ENCODE measurements around the gene STX4. TPM values are rescaled to one million over a fixed set of nuclear protein-coding genes. Genes with fewer than 3 reads are reported as not detected.

STX4 gene
- total and polyA plus RNA-seq, 2 donors from 2014 or later = 60.6 to 61.2 TPM

DNA sequence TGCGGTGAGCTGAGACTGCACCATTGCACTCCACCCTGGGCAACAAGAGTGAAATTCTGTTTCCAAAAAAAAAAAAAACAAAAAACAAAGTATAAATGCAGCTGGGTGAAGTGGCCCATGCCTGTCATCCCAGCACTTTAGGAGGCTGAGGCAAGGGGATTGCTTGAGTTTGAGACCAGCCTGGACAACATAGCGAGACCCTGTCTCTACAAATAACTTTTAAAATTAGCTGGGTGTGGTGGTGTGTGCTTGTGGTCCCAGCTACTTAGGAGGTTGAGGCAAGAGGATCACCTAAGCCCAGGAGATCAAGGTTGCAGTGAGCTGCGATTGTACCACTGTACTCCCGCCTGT, 10.1 kb upstream of the STX4 start:
- no peak overlapping the region for H3K4me3 ChIP-seq (ENCODE audit: low read length in 3 of 3)
- DNase-seq = no peak
- no peak overlapping the region for H3K27ac ChIP-seq (ENCODE audit: low read depth in 2 of 2, low read length in 2 of 2)
- no peaks in the 10 kb centered on the region for H3K4me1 ChIP-seq (ENCODE audit: control insufficient read depth in 2 of 3, insufficient read depth in 2 of 3, low read depth in 1 of 3, low read length in 3 of 3)
- no peaks in the 10 kb centered on the region for H3K36me3 ChIP-seq (ENCODE audit: control insufficient read depth in 2 of 3, insufficient read depth in 3 of 3, low read length in 3 of 3)
- TF ChIP-seq, protein P1, sequence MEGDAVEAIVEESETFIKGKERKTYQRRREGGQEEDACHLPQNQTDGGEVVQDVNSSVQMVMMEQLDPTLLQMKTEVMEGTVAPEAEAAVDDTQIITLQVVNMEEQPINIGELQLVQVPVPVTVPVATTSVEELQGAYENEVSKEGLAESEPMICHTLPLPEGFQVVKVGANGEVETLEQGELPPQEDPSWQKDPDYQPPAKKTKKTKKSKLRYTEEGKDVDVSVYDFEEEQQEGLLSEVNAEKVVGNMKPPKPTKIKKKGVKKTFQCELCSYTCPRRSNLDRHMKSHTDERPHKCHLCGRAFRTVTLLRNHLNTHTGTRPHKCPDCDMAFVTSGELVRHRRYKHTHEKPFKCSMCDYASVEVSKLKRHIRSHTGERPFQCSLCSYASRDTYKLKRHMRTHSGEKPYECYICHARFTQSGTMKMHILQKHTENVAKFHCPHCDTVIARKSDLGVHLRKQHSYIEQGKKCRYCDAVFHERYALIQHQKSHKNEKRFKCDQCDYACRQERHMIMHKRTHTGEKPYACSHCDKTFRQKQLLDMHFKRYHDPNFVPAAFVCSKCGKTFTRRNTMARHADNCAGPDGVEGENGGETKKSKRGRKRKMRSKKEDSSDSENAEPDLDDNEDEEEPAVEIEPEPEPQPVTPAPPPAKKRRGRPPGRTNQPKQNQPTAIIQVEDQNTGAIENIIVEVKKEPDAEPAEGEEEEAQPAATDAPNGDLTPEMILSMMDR (IDR thresholded peaks at IDR 0.05; ENCODE audit: borderline replicate concordance, extremely low read depth, insufficient read depth) = no peak
- H3K9me3 ChIP-seq (ENCODE audit: control insufficient read depth in 2 of 3, insufficient read depth in 1 of 3, low read length in 3 of 3) = no peaks in the 10 kb centered on the region
- no peak overlapping the region for H3K9ac ChIP-seq (ENCODE audit: low read length in 3 of 3)
- FAIRE-seq = no peak
- intact Hi-C loops (cut with DNase I) = no loop called here
- H3K27me3 ChIP-seq (ENCODE audit: control insufficient read depth, insufficient read depth, low read length) = no peaks in the 10 kb centered on the region

GRCh38 chr16:31023627-31024226, 9.6 kb upstream of the STX4 start:
- FAIRE-seq = no peak
- H3K36me3 ChIP-seq (ENCODE audit: control insufficient read depth in 2 of 3, insufficient read depth in 3 of 3, low read length in 3 of 3) = no peaks in the 10 kb centered on the region
- intact Hi-C loops (cut with DNase I) = no loop called here

DNA sequence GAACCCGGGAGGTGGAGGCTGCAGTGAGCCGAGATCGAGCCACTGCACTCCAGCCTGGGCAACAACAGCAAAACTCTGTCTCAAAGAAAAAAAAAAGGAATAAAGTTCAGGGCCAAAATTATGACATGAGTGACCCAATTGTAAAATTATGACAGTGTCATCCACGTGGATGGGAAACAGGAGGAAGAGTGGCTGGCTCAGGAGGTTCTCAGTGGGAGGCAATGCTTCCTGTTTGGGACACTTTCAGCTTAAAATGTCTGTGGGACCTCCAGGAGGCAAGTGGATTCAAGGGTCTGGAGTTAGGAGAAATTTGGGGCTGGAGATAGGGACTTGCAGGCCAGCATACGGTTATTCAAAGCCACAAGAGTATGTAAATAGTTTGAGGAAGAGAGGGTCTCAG, 8.0 kb upstream of the STX4 start:
- Histone ChIP-seq H3K9me3 (ENCODE audit: control insufficient read depth in 2 of 3, insufficient read depth in 1 of 3, low read length in 3 of 3) (no peaks in the 10 kb centered on the region), H3K27ac (ENCODE audit: low read depth in 2 of 2, low read length in 2 of 2) (no peak overlapping the region), H3K9ac (ENCODE audit: low read length in 3 of 3) (no peak overlapping the region), H3K27me3 (ENCODE audit: control insufficient read depth, insufficient read depth, low read length) (no peaks in the 10 kb centered on the region), H3K36me3 (ENCODE audit: control insufficient read depth in 2 of 3, insufficient read depth in 3 of 3, low read length in 3 of 3) (no peaks in the 10 kb centered on the region), H3K4me1 (ENCODE audit: control insufficient read depth in 2 of 3, insufficient read depth in 2 of 3, low read depth in 1 of 3, low read length in 3 of 3) (no peaks in the 10 kb centered on the region), H3K4me3 (ENCODE audit: low read length in 3 of 3) (no peak overlapping the region)
- DNase-seq (no peak), FAIRE-seq (no peak)
- TF ChIP-seq, protein P1 (IDR thresholded peaks at IDR 0.05; ENCODE audit: borderline replicate concordance, extremely low read depth, insufficient read depth) = no peak
- intact Hi-C loops (cut with DNase I) = no loop called here

More at GRCh38 chr16:31023627-31024226, 9.6 kb upstream of the STX4 start:
- Histone ChIP-seq H3K27me3 (ENCODE audit: control insufficient read depth, insufficient read depth, low read length) (no peaks in the 10 kb centered on the region), H3K27ac (ENCODE audit: low read depth in 2 of 2, low read length in 2 of 2) (no peak overlapping the region), H3K9me3 (ENCODE audit: control insufficient read depth in 2 of 3, insufficient read depth in 1 of 3, low read length in 3 of 3) (no peaks in the 10 kb centered on the region), H3K4me1 (ENCODE audit: control insufficient read depth in 2 of 3, insufficient read depth in 2 of 3, low read depth in 1 of 3, low read length in 3 of 3) (no peaks in the 10 kb centered on the region), H3K4me3 (ENCODE audit: low read length in 3 of 3) (no peak overlapping the region), H3K9ac (ENCODE audit: low read length in 3 of 3) (no peak overlapping the region)
- no peak for DNase-seq
- TF ChIP-seq, protein P1 (IDR thresholded peaks at IDR 0.05; ENCODE audit: borderline replicate concordance, extremely low read depth, insufficient read depth) = no peak

DNA sequence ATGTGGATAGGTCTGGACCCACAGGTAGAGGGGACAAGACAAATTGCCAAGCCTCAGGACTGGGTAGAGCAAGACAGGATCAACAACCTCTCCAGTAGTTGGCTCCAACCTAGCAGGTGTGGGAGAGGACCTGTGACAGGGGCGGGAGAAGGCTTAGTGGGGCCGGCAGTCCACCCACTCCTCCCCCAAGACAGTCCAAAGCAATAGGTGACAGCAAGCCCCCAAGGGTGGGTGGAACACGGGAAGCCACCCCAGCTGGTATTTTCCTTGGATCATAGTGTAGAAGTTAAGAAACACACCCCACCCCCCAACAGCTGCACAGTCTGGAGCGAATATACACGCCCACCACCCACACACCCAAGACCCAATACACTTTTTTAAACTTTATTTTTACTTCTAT, 4.1 kb upstream of the STX4 start:
- FAIRE-seq (no peak), DNase-seq (no peak)
- Histone ChIP-seq H3K4me3 (ENCODE audit: low read length in 3 of 3) (no peak overlapping the region), H3K27ac (ENCODE audit: low read depth in 2 of 2, low read length in 2 of 2) (no peak overlapping the region), H3K27me3 (ENCODE audit: control insufficient read depth, insufficient read depth, low read length) (no peaks in the 10 kb centered on the region), H3K9ac (ENCODE audit: low read length in 3 of 3) (no peak overlapping the region), H3K9me3 (ENCODE audit: control insufficient read depth in 2 of 3, insufficient read depth in 1 of 3, low read length in 3 of 3) (no peaks in the 10 kb centered on the region), H3K4me1 (ENCODE audit: control insufficient read depth in 2 of 3, insufficient read depth in 2 of 3, low read depth in 1 of 3, low read length in 3 of 3) (peaks cover 0 to 9% (median 1%) of the 10 kb centered on the region in 3 donors), H3K36me3 (ENCODE audit: control insufficient read depth in 2 of 3, insufficient read depth in 3 of 3, low read length in 3 of 3) (no peaks in the 10 kb centered on the region)
- TF ChIP-seq, protein P1 (IDR thresholded peaks at IDR 0.05; ENCODE audit: borderline replicate concordance, extremely low read depth, insufficient read depth) = no peak
- intact Hi-C loops (cut with DNase I) = no loop called here
